NCI-H748 treated with DMSO at 0.1 percent for 48 hours (cell line): ENCODE results near the gene BLMH.
"Not testable (repeated sequence)": the region's sequence is repeated elsewhere in the genome, so short reads cannot be mapped to it uniquely, and the experiment has no call there.

Experiments used
- DNase-seq: peaks from one replicate; lab custom pipeline; 2025; lab: John Stamatoyannopoulos, UW

Gene BLMH

DNA sequence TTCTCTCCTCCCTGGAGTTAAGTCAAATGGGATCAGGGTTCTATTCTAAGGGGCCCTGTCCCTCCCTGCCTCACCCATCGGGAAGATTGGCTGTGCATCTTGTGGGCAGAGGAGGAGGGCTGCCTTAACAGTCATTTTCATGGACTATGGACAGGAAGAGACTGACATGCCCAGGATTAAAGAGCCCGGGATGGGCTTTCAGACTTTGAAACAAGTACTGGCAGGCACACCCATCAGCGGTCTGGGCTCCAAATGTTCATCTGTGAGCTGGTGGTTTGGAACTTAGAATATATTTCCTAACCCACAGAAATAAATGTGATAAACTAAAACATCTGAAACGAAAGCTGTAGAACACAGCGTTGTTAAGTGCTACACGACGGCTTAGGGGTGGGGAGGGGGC lies 62.7 kb downstream of the BLMH start:
- no peak for DNase-seq

DNA sequence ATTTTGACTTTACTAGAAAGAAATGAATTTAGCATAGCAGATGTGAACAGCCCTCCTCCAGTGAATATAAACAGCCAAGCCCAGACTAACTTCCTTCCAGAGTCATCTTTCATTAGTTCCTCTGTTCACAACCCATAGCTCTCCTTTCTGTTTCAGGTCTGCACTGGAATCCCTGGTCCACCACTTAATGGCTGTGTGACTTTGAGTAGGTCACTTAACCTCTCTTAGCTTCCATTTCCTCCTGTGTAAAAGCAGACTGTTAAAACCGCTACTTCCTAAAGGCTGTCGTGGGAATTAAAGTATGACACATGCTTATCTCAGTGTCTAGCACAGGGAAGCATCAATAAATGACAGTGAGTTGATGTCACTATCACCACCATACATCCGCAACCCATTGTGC lies 63.7 kb downstream of the BLMH start:
- DNase-seq, result no peak

DNA sequence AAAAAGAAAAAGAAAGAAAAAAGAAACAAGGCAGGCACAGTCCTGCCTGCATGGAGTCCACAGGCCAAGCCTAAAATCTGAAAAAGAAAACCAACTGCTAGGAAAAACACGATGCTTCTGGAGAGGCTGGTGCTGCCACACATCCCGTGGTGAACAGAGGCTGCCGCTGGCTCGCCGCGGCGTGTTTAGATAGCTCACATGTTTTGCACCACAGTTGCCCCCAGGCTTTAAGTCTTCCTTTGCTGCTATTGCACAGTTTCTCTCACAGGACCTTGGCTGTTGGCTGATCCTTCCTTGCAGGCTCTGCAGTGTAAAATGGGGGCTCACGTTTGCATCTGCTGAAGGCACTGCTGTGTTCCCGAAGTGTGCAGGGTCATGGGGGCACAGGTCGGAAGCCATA lies 64.9 kb downstream of the BLMH start:
- no peak for DNase-seq

DNA sequence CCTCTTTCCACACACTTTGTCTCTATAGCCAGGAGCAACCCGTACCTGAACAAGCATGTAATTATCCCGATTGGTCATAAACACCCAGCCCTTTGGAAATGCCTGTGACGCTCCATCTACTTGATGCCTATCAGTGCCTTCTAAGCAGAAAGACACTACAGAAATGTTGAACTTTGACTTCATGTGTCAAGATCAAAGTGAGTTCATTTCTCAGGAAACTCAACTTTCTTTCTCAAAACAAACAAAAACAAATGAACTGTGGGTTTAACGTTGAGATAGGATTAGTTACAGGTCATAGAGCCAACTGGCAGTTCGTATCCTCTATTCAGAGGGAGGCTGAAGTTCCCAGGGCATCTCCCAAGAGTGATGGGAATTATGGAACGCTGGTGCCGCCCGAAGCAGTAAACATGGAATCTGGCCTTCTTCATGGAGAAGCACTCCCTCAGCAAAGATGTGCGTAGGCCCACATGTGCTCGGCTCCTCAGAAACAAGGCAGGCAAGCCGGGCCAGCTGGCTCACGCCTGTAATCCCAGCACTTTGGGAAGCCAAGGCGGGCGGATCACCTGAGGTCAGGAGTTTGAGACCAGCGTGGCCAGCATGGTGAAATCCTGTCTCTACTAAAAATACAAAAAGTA lies 65.7 kb downstream of the BLMH start:
- DNase-seq, result no peak

- DNase-seq, result no peak
Measured at GRCh38 chr17:30225112-30225511, 66.6 kb downstream of the BLMH start.

- no peak for DNase-seq
Measured at GRCh38 chr17:30224419-30224960, 67.3 kb downstream of the BLMH start.

DNA sequence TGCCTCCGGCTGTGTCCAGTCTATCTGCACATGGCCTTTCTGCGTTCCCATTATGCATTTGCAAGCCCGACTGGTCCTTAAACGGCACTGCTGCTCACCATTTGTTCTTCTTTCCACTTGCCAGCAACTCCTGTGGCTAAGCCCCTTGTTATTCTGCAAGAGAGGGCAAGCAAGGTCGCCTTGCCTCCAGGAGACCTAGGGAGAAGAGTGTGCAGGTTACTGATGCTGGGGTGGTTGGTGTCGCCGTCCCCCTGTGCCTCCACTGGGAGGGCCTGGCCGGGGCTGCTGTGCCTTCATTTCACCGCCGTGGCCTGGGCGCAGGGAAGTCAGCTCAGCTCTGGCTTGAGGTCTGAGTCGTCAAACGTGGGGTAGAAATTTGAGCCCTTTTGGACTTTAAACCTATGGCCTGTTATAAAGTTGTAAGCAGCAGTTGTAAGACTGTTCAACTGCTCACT lies 69.0 kb downstream of the BLMH start:
- DNase-seq, result no peak

DNA sequence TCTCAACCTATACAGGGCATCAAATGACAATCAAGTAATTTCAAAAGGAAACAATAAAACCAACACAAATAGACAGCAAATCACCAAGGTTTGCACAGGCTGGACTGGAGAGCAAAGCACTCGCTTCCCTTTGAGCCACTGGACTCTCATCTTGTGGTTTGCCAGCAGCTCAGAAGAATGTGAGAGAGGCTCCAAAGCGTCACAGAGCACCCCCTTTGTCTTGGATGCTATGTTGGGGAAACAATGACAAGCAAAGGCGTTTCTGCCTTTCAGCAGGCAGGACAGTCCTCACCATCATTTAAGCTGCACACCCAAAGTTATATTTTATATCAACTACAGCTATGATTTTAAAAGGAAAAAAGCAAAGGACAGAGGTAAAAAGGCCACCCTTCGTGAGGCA lies 69.5 kb downstream of the BLMH start:
- DNase-seq, result no peak

DNA sequence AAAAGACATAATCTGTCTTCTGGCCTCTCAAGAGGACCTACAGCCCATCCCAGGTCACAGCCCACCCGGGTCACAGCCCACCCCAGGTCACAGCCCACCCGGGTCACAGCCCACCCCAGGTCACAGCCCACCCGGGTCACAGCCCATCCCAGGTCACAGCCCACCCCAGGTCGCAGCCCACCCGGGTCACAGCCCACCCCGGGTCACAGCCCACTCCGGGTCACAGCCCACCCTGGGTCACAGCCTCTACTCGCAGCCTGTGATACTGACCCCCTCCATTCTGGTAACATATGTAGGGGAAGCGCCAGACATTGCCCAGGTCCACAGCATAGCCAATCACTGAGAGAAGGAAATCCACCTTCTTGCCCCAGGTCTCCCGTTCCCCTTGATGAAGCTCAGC lies 70.4 kb downstream of the BLMH start:
- no peak for DNase-seq

DNA sequence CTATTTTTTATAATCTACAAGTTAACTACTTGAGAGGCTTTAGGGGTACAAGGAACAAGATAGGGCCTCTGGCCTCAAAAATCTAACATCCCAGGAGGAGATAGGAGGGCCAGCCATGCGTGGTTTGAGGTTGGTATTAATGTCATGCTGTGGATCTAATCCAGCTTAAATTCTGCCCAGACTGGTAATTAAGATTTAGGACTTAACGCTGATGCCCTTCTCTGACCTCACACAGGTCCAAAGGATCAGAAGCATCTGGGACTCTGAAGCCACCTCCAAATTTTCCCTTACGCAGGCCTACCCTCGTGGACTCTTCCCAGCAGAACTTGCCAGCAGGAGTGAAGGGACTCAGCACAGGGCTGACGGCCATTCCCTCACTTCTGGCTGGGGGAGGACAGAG lies 71.3 kb downstream of the BLMH start:
- no peak for DNase-seq

DNA sequence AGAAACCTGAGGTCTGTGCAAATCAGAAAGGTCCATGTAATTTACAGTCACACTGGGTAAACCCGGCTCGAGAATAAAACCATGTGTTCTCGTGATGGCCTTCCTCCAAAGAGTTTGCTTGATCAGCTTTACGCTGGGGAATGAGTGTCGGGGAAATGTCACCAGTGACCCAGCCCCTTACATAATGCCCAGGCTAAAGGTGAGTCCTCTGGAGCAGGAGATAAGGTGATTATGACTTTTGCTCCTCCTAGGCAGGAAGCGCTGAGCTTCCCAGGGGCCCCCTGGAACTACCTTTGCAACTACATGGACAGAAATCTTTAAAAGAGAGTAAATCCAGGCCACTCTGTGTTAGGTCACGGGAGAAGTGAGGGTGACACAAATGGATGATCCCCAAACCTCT lies 71.9 kb downstream of the BLMH start:
- DNase-seq, result no peak

GRCh38 chr17:30219315-30219714 lies 72.4 kb downstream of the BLMH start:
- no peak for DNase-seq

DNA sequence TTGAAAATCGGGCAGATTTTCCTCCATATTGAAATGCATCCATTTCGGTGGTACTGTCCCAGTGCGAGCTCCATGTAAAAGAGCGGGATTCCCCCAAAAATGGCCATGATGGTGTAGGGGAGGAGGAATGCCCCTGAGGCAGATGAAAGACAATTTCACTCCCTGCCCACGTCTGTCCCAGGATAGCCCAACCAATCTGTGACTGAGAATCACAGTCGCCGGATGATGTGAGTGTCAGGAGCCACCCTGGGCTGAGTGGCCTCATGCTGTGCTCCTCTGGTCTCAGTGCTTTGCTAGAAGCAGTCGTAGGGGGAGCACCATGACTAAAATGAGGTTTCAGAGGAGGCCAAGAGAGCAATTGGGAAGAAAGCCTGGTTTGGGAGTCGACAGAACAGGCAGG lies 72.9 kb downstream of the BLMH start:
- no peak for DNase-seq

GRCh38 chr17:30217746-30218245 lies 73.9 kb downstream of the BLMH start:
- DNase-seq, result no peak

GRCh38 chr17:30217054-30217453 lies 74.7 kb downstream of the BLMH start:
- no peak for DNase-seq

- DNase-seq, result no peak
Measured at GRCh38 chr17:30212750-30213149, 79.0 kb downstream of the BLMH start.

GRCh38 chr17:30211371-30211770 lies 80.4 kb downstream of the BLMH start:
- DNase-seq, result no peak

DNA sequence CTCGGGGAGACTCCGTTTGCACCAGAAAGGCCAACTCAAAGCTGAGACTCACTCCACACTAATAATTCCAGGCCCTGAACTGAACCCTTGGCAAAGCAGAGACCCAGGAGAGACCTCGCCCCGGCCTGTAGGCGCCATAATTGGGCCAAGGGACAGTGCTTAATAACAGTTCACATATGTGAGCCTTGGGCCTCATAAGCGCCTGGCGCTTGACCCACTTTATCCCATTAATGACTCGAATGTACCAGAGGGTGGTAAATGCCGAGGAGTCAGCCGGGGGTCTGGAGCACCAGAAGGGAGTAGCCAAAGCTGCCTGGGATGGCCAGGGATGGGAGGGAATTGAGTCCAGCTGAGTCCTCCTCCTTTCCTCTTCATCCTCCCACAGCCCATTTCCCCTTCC lies 80.8 kb downstream of the BLMH start:
- no peak for DNase-seq

DNA sequence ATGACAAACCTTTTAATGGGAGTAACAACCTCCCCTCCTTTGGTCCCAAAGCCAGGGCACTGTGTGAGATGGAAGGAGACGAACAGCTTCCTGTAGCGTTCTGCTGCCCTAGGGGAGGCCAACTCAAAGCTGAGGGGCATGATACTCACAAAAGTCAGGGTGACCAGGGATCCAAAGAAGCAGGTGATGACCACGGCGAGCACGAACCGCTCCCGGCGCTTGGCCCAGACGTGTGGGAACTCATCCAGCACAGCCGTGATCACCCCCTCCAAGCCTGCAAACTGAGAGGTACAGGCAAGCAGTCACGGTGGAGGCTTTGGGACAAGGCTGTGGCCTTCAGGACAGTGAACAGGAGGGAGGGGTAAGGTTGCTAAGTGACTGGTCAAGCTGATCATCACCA lies 81.4 kb downstream of the BLMH start:
- DNase-seq, result no peak

DNA sequence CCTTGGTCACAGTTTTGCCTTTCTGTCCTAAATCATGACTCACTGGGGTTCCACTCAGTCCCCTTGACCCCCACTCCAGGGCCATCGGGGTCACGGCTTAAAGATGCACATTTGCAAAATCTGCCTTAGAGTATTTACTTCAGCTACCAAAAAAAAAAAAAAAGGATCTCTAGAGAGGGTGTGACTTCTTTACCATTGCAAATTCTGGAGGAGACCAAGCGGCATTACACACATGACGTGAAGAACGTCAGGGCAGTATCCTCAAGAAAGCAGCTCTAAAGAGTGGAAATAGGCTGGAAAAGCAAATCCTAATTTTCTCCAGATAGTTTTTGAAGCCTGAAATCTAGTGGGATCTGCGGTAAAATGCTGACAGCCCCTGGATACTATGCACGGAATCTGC lies 81.8 kb downstream of the BLMH start:
- DNase-seq, result no peak

- no peak for DNase-seq
Measured at GRCh38 chr17:30208214-30208613, 83.5 kb downstream of the BLMH start.

- DNase-seq, result no peak
Measured at GRCh38 chr17:30207655-30208054, 84.1 kb downstream of the BLMH start.

- no peak for DNase-seq
Measured at GRCh38 chr17:30203471-30203981, 88.2 kb downstream of the BLMH start.

- DNase-seq, result not testable (repeated sequence)
Measured at GRCh38 chr17:30200656-30201055, 91.1 kb downstream of the BLMH start.
